LNCAP (cell line): ENCODE data around the gene NACC2.

ENCODE experiments used
- CTCF ChIP-seq: fragments of 450-650 bp; IDR thresholded peaks from 2 replicates; pipeline ENCODE4 v1.5.1; 2017; ENCODE audit warnings: mild to moderate bottlenecking

The NACC2 gene

GRCh38 chr9:136095070-136096058 lies at the start of gene NACC2:
TSS of gene NACC2 (minus strand) at chr9:136095289. CDS start at chr9:136050521, 44,768 bp downstream.
- TF ChIP-seq CTCF = no peak

- TF ChIP-seq CTCF = no peak
Measured at GRCh38 chr9:136144450-136144849, 49.4 kb upstream of the NACC2 start.

- peak; percentile 24; the same call in 1 of the 2 replicates for TF ChIP-seq CTCF
Measured at GRCh38 chr9:136143215-136144001, 48.3 kb upstream of the NACC2 start.

- TF ChIP-seq CTCF = no peak
Measured at GRCh38 chr9:136142859-136143214, 47.7 kb upstream of the NACC2 start.

- no peak for TF ChIP-seq CTCF
Measured at GRCh38 chr9:136142414-136142796, 47.3 kb upstream of the NACC2 start.

- TF ChIP-seq CTCF = no peak
Measured at GRCh38 chr9:136141682-136142413, 46.8 kb upstream of the NACC2 start.

- no peak for TF ChIP-seq CTCF
Measured at GRCh38 chr9:136140966-136141365, 45.9 kb upstream of the NACC2 start.
